ENCODE measurements around the gene NR3C1.

Gene NR3C1

DNA sequence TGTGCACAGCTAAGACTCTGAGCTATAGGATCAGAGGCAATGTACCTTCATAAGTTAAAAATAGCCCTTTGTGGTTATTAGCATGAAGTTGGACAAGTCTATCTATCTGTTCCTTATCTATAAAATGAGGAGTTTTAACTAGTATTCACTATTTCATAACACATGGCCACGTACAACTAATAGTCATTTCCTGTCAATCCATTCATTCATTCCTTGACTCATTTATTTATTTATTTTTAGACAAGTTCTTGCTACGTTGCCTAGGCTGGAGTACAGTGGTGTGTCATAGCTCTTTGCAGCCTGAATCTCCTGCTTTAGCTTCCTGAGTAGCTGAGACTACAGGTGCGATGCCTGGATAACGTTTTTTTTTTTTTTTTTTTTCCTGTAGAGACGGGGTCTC is 92.1 kb downstream of the NR3C1 start:
- no peak for DNase-seq (ENCODE audit: low read depth)

DNA sequence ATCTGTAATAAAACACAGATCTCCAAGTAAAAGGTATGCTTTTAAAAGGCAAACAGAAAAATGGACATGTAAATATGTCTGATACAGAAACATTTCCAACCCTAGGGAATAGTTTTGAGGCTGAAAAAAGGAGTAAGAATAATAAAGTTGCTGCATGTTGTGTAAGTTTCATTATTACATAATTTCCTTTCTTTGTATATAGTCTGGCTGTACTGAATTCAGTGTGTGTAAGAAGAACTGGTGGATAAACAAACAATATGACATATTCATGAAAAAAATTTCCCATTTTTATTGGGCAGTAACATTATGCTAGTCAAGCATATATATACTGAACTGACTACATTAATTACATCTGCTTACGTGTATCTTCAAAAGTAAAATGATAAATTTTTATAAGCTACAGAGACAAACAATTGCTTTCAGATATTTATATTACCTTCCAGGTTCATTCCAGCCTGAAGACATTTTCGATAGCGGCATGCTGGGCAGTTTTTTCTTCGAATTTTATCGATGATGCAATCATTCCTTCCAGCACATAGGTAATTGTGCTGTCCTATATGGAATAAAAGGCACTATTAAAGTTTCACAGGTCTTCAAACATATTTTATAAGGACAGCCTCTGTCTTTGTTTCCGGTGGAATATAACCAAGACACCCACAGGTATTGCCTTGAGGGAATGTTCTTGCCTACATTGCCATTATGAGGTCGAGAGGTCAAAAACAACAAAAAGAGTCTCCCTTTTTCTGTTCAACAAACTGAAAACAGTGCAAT is 93.6 kb downstream of the NR3C1 start:
- DNase-seq (ENCODE audit: low read depth) = no peak

DNA sequence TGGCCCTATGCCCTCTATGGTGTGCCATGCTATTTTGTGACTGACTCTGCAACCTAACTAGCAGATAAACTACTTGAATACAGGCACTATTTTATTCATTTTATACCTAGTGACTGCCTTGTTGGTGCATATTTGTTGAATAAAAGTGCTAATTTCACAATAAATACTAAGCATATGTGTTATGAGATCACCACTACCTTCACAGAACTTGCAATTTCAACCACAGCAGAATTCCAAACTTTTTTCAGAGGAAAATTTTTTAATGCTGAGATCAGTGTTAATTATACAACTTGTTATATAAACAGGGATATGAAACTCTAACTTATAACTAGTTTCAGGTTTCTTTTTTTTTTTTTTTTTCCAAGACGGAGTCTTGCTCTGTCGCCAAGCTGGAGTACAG is 94.8 kb downstream of the NR3C1 start:
- DNase-seq (ENCODE audit: low read depth) = no peak

DNA sequence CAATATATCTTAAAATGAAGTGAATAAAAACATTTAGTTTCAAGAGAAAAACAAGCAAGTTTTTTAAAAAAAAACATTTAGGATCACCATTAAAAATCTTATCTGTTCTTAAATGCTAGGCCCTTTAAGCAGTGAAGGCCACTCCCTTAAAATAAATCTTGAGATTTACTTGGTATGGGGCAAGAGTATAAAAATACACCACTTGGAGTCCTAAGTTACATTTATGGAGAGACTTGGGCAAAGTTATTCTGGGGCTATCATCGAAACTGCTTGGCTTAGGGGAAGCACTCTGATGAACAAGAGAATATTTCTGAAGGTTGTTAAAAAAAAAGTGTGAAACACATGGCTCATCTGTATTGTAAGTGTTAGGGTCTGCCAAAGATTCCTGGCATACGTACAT is 97.4 kb downstream of the NR3C1 start:
- DNase-seq (ENCODE audit: low read depth) = no peak

DNA sequence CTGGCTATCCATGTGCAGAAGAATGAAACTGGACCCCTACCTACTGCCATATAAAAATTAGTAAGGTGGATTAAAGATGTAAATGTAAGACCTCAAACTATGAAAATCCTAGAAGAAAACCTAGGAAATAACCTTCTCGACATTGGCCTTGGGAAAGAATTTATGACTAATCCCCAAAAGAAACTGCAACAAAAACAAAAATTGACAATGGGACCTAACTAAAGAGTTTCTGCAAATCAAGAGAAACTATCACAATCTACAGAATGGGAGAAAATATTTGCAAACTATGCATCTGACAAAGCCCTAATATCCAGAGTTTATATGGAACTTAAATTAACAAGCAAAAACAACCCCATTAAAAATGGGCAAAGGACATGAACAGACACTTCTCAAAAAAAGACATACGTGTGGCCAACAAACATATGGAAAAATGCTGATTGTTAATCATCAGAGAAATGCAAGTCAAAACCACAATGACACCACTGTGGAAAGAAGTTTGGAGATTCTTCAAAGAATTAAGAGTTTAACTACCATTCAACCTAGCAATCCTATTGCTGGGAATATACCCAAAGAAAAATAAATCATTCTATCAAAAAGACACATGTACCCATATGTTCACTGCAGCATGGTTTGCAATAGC is 98.5 kb downstream of the NR3C1 start:
- DNase-seq (ENCODE audit: low read depth) = no peak

DNA sequence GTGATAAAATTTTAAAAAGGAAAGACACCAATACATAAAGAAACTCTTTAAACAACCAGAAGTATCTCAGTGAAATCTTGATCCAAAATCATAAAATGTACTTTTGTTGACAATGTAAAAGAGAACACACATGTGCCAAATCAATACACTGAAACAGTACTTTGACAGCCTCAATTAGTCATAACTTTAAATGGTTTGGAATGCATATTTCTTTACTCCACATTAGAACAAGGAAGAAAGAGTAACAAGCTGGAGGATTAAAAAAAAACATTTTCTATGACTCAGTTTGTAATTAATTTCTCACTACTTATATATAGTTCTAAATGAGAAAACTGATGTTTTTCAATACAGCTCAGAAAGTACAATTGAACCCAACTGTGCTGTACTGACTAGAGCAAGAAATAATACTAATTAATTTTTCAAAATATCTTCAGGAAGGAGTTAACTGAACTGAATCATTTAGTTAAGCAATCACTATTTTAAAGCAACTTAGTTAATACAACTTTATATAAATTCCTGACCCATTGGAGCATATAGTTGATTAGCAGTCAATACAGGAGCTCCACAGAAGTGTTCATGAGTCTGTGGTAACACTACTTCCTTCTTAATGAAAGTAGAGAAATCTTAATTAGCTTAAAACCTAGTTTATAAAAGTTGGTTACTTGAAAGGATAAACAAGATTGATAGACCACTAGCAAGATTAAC is 101.0 kb downstream of the NR3C1 start:
- DNase-seq (ENCODE audit: low read depth) = no peak

DNA sequence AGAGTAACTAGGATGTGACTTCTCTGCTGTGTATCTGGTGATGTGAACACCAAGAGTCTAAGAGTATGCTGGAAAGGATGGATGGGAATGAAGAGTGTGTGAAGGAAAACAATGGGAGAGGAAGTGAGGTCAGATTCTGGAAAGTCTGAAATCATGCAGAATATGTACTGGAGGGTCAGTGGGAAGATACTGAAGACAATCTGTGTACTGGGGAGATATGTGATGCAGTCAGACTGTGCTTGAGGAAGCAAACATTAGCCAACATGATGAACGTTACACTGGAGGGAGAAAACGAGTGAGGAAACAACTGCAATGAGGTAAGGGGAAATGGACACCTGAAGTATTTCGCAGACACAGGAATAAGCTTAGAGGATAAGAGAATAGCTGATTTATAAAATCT is 105.7 kb downstream of the NR3C1 start:
- DNase-seq (ENCODE audit: low read depth) = no peak

DNA sequence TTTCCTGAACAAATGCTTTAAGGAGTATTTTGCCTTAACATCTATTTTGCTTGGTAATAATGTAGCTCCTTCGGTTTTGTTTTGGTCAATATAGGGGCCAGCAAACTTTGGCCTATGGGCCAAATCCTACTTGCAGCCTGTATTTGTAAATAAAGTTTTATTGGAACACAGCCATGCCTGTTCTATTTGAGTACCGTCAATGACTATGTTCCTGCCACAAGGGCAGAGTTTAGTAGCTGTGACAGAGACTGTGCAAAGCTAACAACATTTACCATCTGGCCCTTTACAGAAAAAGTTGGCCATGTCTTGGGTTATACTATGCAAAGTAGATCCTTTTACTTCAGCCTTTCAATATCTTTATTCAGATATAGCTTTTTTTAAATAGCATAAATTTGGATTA is 113.4 kb downstream of the NR3C1 start:
- no peak for DNase-seq (ENCODE audit: low read depth)

DNA sequence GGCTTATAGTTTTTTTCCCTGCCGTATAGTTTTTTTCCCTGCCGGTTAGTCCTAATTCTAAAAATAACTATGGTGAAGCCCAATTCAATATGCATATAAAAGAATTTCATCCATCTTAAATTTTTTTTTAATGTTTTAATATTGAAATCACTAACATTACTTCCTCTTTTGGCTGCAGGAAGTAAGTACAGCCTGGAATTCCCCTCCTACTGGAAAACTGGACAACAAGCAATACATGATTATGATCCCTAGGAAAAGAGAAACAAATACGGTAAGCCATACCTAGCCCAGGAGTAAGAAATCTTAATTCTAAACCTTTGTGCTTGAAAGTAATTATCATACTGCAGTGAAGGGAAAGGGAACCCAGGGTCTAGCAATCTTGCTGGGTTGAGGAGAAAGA is 119.0 kb downstream of the NR3C1 start:
- DNase-seq (ENCODE audit: low read depth) = no peak

DNA sequence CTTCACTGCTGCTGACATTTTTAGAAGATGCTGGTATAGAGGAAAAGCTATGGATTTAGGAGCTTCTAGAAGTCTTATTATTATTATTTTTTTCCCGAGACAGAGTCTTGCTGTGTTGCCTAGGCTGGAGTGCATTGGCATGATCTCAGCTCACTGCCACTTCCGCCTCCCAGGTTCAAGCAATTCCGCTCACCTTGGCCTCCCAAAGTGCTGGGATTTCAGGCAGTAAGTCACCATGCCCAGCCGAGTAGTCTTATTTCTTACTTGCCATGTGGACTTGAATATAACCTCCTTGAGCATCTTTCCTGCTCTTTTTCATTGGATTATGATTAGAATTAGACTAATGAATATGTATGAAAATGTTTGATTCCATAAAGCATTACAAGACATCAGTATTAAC is 119.5 kb downstream of the NR3C1 start:
- no peak for DNase-seq (ENCODE audit: low read depth)

DNA sequence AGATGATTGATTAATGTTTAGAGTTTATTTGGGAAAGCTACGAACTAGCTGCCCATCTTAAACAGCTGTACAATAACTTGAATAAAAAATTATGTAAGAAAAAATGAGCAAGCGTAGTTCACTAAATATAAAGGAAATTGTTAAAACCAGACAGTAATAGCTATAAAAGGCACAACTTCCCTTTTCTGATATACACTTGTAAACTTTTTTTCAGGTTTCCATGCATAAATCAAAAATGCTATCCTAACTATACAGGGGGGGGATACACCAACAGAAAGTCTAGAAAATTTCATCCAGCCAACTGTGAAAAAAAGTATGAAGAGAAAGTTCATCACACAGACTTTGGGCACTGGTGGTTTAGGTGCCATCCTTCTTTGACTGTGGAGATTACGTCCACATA is 122.3 kb downstream of the NR3C1 start:
- DNase-seq (ENCODE audit: low read depth) = no peak

DNA sequence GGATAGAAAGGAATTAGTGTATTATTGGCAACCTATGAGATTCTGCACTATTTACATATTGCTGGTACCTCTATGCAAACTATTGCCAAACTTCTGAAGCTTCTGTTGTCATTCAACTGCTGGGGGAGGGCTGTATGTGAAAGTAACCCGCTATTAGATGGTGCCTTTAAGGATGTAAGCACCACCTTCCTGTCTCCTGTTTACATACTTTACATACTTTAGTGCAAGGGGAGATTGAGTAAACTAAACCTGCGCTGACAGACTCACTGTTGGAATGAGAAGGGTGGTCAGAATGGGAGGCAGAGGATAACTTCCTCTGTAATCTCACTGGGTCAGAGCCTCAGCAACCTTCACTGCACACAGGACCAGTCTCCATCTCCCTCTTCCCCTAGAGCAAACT is 123.8 kb downstream of the NR3C1 start:
- DNase-seq (ENCODE audit: low read depth) = no peak

DNA sequence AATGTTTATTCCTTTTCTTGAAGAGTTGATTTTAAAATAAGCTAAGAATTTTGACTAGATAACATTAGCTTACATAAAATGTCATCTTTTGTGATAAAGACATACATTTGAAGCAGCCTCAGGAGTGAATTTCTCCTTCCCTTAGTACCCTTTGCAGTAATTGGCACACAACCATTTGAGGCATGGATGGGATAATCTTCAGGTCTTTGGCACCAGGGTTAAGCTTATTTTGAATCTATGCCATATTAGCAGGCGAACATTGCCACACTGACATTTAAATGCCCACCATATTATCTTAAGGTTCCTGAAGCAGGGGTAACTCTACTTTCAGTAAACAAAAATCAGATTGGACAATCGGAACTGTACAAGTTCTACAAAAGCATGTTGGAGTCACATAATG is 126.0 kb downstream of the NR3C1 start:
- DNase-seq (ENCODE audit: low read depth) = no peak

DNA sequence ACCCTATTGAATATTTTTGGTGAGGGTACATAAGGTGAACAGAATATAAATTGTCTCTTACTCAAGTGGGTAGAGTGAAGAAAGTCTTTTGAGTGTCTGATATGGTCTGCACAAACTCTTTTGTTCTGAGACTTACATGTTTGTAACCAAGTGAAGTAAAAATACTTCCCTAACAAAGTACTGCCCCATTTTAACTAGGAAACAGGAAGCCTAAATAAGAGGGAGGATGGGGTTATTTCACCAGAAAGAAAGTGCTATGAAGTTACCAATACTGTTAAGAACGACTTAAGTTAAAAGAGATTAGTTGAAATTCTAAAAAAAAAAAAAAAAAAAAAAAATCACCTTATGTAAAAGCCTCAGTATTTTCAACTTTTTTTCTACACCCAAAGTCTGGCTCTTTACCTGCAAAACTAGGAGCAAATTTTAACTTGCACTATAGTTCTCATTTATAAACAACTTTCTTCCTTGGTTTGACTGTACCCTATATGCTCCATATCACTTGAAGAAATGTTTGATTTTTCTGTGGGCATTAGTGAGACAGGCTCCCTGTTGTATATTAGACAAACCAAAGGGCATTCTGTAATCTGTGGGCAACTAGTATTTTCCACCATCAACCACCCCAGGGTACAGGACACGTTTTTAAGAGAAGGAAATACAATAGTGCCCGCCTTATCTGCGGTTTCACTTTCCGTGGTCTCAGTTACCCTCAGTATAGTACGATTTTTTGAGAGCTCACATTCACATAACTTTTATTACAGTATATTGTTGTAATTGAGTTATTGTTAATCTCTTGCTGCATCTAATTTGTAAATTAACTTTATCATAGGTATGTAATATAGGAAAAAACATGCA is 127.7 kb downstream of the NR3C1 start:
- no peak for DNase-seq (ENCODE audit: low read depth)

DNA sequence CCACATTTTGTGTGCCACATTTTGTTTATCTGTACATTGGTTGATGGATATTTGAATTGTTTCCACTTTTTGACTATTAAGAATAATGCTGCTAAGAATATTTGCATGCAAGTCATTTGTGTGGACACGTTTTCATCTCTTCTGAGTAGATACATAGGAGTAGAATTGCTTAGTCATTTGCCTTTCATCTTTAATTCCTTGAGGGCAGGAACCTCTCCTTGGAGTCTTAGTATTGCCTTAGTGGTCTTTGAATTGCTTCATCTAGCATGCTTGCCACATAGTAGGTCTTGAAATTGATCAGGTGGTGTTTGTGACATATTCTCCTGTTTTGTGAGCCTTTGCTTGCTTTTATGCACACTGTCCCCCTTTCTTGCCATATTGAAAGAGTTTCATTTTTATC is 128.5 kb downstream of the NR3C1 start:
- DNase-seq (ENCODE audit: low read depth) = no peak

DNA sequence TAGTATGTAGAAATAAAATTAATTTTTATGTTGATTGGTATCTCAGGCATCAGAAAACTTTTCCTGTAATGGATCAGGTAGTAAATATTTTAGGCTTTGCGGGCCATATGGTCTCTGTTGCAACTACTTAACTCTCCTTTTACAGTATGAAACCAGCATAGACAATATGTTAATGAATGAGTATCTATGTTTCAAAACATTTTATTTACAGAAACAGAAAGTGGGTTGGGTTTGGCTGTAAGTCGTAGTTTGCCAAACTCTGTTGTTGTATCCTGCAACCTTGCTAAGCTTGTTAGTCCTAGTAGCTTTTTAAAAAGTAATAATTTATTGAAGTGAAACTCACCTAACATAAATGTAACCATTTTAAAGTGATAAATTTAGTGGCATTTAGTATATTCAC is 132.1 kb downstream of the NR3C1 start:
- no peak for DNase-seq (ENCODE audit: low read depth)

DNA sequence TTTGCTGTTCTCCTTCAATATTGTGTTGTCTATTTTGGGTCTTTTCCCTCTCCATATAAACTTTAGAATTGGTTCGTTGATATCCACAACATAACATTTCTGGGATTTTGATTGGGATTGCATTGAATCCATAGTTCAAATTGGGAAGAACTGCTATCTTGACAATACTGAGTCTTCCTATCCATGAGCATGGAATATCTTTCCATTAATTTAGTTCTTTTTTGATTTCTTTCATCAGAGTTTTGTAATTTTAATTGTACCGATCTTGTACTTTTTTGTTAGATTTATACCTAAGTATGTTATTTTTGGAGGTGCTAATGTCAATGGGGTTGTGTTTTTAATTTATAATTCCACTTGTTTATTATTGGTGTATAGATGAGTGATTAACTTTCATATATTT is 135.1 kb downstream of the NR3C1 start:
- no peak for DNase-seq (ENCODE audit: low read depth)

DNA sequence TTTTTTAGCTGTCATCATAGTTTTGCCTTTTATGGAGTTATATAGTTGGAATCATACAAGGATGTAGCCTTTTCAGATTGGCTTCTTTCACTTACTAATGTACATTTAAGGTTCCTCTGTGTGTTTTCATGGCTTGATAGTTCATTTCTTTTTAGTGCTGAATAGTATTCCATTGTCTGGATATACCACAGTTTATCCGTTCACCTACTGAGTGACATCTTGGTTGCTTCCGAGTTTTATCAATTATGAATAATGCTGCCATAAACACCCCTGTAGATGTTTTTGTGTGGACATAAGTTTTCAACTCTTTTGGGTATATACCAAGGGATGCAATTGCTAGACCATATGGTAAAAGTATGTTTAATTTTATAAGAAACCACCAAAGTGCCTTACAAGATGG is 136.3 kb downstream of the NR3C1 start:
- DNase-seq (ENCODE audit: low read depth) = no peak

DNA sequence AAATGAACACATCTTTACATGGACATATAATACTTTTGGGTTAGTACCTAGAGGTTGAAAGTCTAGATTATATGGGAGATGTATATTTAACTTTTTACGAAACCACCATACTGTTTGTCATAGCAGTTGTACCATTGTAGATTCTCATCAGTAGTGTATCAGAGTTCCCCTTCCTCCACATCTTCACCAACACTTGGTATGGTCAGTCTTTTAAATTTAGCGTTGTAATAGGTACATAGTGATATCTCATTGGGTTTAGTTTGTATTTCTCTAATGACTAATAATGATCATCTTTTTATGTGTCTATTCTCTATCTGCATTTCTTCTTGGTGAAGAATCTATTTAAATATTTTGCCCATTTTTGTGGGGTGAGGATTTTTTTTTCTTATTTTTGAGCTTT is 137.5 kb downstream of the NR3C1 start:
- DNase-seq (ENCODE audit: low read depth) = no peak

DNA sequence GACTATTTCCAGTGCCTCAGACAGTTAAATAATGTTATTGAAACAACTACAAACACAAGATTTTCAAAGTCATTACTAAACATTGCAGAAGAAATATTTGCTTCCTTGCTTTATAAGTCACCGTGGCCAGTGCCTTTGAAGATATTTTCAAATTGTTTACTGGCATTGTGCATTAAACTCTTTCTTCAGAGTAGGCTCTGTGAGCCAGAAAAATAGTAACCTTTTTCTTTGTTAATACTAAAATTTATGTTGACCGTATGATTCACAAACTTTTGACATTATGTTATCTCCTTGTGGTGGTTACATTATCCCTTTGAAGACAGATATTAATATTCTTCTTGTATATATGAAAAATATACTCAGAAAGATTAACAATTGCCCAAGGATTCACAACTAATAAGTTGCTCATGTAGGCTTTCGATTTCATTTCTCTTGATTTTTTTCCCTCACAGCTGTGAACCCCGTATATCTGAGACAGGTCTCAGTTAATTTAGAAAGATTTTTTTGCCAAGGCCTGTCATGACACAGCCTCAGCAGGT is 140.1 kb downstream of the NR3C1 start:
- DNase-seq (ENCODE audit: low read depth) = no peak

DNA sequence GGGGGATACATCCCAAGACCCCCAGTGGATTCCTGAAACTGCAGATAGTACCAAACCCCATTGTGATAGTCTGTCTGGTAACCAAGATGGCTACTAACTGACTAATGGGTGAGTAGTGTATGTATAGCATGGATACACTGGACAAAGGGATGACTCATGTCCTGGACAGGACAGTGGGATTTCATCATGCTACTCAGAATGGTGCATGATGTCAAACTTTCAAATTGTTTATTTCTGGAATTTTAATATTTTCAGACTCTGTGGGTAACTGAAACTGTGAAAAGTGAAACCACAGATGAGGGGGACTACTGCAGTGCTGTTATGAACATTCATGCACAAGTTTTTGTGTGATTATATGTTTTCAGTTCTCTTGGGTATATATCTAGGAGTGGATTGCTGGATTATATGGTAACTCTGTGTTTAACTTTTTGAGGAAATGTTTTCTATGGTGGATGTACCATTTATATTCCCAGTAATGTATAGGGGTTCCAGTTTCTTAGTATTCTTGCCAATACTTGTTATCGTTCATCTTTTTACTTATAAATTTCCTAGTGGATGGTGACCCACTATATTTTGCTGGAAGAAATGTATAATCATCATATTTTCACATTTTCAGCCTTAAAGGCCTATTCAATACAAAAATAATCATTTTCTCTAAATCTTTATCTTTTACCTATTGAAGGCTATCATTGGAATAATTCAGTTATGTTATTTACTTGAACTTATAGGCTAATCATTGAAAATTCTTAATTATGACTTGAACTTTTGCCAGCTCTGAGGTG is 140.9 kb downstream of the NR3C1 start:
- DNase-seq (ENCODE audit: low read depth) = no peak
